GM12892 (cell line): ENCODE measurements around the gene DAAM1.

Experiments
- DNase-seq: peaks from one replicate; pipeline ENCODE4 v3.0.0; 2011; ENCODE audit not compliant: insufficient read length
- FAIRE-seq: peaks from 2 replicates; lab custom pipeline; 2011; peaks lifted over from hg19 to GRCh38; lab: Jason Lieb, UNC
- POLR2A ChIP-seq: IDR thresholded peaks from 2 replicates; pipeline ENCODE4 v1.6.1; 2011; ENCODE audit warnings: low read depth, low read length, control low read depth
- POLR2AphosphoS5 ChIP-seq: IDR thresholded peaks from 2 replicates; pipeline ENCODE4 v1.6.1; 2011; ENCODE audit warnings: low read depth, low read length, control low read depth
- TAF1 ChIP-seq: IDR thresholded peaks from 2 replicates; pipeline ENCODE4 v1.6.1; 2011; ENCODE audit warnings: low read depth, mild to moderate bottlenecking, control low read depth, low read length, borderline replicate concordance

Gene DAAM1

DNA sequence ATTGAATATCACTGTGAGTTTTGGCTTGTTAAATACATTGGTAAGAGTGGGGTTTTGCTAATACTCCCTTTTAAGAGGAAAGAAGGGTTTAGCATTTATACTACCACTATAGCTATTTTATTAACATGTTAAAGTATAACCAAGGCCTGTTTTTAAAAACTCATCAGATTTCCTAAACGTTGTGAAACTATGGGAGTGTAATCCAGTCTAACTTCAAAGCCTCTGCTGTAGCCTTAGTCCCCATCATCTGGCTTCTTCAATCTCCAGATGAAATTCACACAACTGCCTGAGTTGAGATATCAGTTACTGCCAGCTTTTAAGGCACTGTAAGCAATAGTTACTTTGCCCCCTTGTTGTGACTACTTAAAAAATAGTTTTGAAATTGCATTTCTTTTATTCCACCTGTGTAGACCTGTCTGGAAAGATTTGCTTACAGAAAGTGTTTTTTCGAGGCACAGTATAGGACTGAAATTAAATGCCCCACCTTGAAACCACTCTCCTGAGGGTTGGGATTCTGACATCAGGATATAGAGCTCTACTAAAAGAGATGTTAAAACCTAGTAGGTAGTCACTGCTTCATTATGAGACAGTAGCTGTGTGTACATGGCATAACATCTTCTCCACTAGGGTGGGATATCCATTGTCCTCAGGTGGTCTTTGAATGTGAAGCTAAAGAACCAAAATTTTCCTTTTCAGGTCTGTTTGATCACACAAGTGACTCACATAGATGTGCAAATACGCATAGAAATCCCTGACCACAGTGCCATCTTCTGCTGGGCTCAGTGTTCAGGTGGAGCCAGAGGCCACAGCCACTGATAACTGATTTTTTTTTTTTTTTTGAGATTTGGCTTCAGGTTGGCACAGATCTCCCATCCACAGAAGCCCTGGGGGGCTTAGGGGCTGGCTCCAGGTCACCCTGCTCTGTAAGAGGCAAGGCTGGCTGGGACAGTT is 125.5 kb downstream of the DAAM1 start:
- no peak for DNase-seq
- FAIRE-seq: no peak
- TF ChIP-seq POLR2AphosphoS5 (no peak), TAF1 (no peak), POLR2A (no peak)

DNA sequence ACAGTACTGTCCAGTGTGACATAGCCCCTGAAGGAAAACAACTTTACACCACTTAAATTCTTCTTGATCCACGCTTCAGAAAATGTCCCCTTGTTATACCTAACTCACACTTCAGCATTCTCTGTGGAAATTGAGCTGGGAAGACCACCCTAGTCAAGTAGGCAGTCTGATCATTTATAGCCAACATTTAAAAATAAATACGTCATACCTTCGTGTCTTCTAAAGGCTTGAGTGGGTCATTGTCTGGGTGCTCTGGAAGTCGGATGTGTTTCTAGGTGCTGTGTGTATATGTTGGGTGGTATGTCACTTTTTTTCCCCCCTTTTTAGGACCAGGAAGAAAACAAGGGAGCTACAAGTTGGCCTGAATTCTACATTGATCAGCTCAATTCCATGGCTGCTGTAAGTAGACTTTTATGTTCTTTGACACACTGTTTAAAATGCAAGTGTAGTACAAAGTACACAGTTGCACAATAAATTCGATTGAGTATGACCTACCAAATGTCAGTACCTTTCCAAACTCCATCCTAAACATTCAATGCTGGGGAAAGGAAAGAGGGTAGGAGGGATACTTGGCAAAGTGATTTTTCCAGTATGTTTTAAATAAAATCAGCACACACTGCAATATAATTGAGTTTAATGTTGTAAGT is 126.6 kb downstream of the DAAM1 start:
- FAIRE-seq (no peak), DNase-seq (no peak)
- TF ChIP-seq POLR2A: no peak
- TF ChIP-seq POLR2AphosphoS5: no peak

DNA sequence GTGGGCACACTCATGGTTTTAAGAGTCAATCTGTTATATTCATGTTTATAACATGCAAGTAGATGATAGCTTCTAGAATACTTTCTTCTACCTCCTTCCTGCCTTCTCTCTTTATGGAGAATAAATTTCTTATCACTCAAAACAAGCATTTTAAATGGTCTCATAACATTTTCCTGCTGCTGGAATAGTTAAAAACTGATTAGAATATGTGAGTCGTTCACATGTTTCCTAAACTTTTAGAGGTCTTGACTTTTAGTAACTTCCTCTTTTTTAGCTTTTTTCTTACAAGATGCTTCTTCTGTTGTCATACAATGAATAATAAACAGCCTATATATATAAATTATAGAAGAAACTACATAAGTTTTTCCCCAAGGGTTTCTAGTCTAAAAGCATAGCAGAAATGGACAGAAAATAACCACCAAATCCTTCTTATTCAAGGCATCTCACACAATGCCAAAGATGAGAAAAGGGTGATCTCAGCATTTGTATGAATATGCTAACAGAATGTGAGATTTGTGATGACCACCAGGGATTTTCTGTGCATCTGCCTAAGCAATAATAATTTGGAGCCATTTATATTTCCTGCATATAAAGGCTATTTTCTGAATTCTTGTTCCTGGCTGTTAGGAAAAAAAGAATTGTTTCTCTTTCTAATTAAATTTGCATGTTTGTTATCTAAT is 127.8 kb downstream of the DAAM1 start:
- no peak for FAIRE-seq
- no peak for DNase-seq
- TF ChIP-seq TAF1: no peak
- no peak for TF ChIP-seq POLR2AphosphoS5
- no peak for TF ChIP-seq POLR2A

DNA sequence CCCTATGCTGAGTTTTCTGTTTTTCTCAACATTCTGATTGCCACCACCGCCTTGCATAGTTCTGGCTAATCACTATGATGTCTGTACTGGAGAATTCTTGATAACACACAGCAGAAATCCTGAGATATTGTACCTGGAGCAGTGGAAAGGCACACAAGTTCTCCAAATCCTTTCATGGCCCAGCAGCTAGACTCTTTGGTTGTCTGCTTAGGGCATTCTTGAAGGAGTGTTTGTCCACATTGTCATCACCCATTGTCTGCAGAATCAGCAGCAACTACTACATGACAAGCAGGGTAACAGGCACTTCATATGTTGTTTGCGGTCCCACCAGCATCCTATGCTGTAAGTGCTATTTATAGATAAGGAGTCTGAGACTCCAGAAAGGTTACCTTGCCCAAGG is 128.9 kb downstream of the DAAM1 start:
- FAIRE-seq: no peak
- DNase-seq: no peak
- no peak for TF ChIP-seq POLR2AphosphoS5
- no peak for TF ChIP-seq POLR2A
- no peak for TF ChIP-seq TAF1

DNA sequence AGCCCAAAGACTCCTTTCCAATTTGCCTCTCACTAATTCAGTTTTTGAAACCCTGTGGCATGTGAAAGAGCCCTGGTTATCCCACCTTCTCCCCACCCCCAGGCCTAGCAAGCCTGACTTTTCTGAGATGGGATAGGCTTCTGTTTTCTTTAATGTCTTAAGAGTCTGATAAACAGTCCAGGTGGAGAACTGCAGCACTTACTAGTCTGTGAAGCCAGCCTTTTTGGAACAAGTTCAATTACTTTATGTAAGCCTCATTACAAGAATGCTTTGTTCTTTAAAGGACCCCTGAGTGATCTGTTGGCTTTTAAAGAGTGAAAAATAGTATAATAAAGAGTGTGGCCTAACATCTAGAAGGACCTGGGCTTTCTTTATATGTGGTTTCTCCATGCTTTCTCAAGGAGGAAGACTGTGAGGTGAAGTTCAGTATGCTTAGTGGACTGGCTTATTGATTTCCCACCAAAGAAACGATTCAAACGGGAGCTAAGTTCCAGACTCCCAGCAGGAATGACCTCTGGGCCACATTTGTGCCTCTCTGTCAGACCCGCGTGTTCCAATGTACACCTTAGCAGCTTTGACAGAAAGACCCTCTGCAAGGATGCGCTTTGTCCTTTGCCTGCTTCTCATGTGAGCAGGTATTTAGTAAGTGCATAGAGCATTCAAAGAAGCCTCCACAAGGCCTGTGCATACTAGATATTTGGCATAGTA is 129.5 kb downstream of the DAAM1 start:
- FAIRE-seq (no peak), DNase-seq (no peak)
- no peak for TF ChIP-seq TAF1
- TF ChIP-seq POLR2AphosphoS5: no peak
- TF ChIP-seq POLR2A: no peak

DNA sequence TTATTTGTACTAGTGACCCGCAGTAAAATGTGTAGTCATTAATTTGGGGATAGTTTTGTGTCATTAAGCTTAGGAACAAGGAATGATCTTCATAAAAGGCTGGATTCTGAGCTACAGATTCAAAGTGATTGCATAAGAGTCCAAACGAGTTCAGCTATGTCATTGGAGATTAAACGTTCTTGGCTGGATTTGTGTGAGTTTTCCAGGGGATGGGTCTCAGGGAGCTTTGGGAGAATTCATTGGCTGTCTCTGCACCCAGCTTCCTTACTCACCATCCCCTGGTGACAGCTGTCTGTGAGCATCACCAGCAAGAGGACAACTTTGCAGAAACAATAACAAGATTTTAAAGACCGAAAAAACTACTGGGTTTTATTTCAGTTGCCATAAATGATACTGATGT is 130.4 kb downstream of the DAAM1 start:
- TF ChIP-seq POLR2AphosphoS5 (no peak), POLR2A (no peak), TAF1 (no peak)
- DNase-seq (no peak), FAIRE-seq (no peak)

DNA sequence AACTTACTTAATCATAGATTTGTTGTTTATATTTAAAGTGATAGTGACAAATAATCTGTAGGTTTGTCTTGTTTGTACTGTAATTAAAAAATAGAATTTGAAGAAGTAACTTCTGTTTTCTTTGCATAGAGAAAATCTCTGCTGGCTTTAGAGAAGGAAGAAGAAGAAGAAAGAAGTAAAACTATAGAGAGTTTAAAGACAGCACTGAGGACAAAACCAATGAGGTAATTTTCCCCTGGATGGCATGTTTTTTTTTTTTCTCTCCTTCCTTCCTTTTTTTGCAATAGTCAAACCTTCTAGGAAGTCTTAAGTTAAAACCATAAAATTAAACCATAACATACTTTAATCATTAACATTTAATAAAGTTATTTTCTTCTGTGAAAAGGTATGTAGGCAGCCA is 131.9 kb downstream of the DAAM1 start:
- DNase-seq (no peak), FAIRE-seq (no peak)
- no peak for TF ChIP-seq POLR2A
- no peak for TF ChIP-seq POLR2AphosphoS5
- no peak for TF ChIP-seq TAF1

DNA sequence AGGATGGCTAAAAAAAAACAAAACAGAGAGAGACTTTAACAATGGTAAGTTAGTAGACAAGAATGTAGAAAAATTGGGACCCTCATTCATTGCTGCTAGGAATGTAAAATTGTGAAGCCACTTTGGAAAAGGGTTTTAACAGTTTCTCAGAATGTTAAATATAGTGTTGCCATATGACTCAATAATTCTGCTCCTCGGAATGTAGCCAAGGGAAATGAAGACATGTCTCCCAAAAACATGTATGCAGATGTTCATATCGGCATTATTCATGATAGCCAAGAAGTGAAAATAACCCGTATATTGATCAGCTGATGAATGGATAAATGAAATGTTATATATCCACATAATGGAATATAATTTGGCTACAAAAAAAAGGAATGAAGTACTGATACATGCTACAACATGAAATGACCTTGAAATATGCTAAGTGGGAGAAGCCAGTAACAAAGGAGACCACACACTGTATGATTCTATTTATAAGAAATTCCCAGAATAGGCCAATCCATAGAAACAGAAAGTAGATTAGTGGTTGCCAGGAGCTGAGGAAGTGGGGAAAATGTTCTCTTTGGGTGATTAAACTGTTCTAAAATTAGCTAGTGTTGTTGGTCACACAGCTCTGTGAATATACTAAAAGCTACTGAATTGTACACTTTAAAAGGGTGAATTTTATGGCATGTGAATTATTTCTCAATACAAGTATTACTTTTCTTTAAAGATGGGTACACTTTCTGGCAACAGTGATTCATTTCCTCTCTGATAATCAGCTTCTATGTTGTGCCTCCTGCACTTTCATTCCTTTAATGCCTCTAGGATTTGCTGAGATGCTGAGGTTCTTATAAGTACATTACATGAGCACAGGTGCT is 132.5 kb downstream of the DAAM1 start:
- FAIRE-seq (no peak), DNase-seq (no peak)
- TF ChIP-seq POLR2AphosphoS5 (no peak), TAF1 (no peak), POLR2A (no peak)

DNA sequence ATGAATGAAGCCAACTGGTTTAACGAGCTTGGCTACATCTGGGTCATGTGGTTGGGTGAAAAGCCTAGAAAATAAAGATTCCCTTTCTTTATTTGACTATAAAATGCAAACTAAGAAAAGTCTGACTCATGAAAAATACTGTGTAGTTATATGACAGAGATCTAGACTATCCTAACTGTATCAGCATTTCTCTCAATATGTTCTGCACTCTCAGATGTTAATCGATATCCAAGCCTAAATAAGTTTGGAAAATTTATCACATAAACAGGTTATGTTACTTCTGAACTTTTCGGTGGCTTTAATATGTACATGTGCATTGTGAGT is 133.1 kb downstream of the DAAM1 start:
- FAIRE-seq (no peak), DNase-seq (no peak)
- TF ChIP-seq POLR2AphosphoS5 (no peak), POLR2A (no peak), TAF1 (no peak)

DNA sequence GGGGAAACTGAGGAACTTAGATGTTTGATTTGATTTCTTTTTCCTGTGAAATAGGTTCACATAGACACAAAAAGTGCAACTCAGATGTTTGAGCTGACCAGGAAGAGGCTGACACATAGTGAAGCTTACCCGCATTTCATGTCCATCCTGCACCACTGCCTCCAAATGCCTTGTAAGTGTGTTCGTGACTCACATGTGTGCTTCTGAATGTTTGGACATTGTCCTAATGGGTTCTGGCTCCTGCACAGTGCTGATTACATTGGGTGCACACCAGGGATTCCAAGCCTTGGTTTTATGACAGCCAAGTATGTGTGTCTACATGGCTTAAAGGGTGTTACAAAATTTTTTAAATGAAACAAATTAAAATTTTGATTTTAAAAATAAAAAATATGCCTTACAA is 137.4 kb downstream of the DAAM1 start:
- FAIRE-seq: no peak
- no peak for DNase-seq
- no peak for TF ChIP-seq POLR2A
- no peak for TF ChIP-seq POLR2AphosphoS5
- TF ChIP-seq TAF1: no peak
